KMS-11 (cell line): Measurements from ENCODE around the gene RARB.

Experiments
- H2AFZ ChIP-seq: fragments of 200-600 bp; sonication (generic); 2 replicates; pipeline ENCODE4 v1.6.1; 2016; ENCODE audit warnings: antibody characterized with exemption, mixed run types, low read depth
- H3K27ac ChIP-seq: fragments of 200-600 bp; sonication (generic); 2 replicates; pipeline ENCODE4 v1.6.1; 2016; ENCODE audit warnings: mild to moderate bottlenecking, mixed run types
- H3K27me3 ChIP-seq: fragments of 200-600 bp; sonication (generic); 2 replicates; pipeline ENCODE4 v1.6.1; 2017; ENCODE audit warnings: mild to moderate bottlenecking, low read depth, mixed run types, moderate library complexity; ENCODE audit not compliant: insufficient read depth
- H3K36me3 ChIP-seq: fragments of 200-600 bp; sonication (generic); 2 replicates; pipeline ENCODE4 v1.6.1; 2017; ENCODE audit warnings: mild to moderate bottlenecking, mixed run types; ENCODE audit not compliant: insufficient read depth
- H3K4me1 ChIP-seq: fragments of 200-600 bp; sonication (generic); 2 replicates; pipeline ENCODE4 v1.6.1; 2016; ENCODE audit warnings: mild to moderate bottlenecking, low read depth, mixed run types; ENCODE audit not compliant: poor library complexity, severe bottlenecking
- H3K4me2 ChIP-seq: fragments of 200-600 bp; sonication (generic); 2 replicates; pipeline ENCODE4 v1.7.0; 2016; ENCODE audit warnings: mild to moderate bottlenecking, mixed run types
- H3K4me3 ChIP-seq: fragments of 200-600 bp; sonication (generic); IDR thresholded peaks from 2 replicates; pipeline ENCODE4 v1.6.1; 2017; ENCODE audit warnings: low read depth, low read length, mixed read lengths; ENCODE audit not compliant: insufficient read depth
- H3K79me2 ChIP-seq: fragments of 200-600 bp; sonication (generic); 2 replicates; pipeline ENCODE4 v1.6.1; 2016; ENCODE audit warnings: low read depth, mixed run types; ENCODE audit not compliant: insufficient read depth
- H3K9ac ChIP-seq: fragments of 200-600 bp; sonication (generic); 2 replicates; pipeline ENCODE4 v1.6.1; 2016; ENCODE audit warnings: mild to moderate bottlenecking, mixed run types
- H4K20me1 ChIP-seq: fragments of 200-600 bp; sonication (generic); 2 replicates; pipeline ENCODE4 v1.6.1; 2016; ENCODE audit warnings: mild to moderate bottlenecking, mixed run types; ENCODE audit not compliant: insufficient read depth
- CTCF ChIP-seq: fragments of 200-600 bp; sonication (generic); conservative IDR thresholded peaks from 2 replicates; pipeline ENCODE4 v1.6.1; 2017; ENCODE audit warnings: low read depth, mild to moderate bottlenecking, antibody characterized with exemption, low read length, moderate library complexity, mixed read lengths

RARB gene

DNA sequence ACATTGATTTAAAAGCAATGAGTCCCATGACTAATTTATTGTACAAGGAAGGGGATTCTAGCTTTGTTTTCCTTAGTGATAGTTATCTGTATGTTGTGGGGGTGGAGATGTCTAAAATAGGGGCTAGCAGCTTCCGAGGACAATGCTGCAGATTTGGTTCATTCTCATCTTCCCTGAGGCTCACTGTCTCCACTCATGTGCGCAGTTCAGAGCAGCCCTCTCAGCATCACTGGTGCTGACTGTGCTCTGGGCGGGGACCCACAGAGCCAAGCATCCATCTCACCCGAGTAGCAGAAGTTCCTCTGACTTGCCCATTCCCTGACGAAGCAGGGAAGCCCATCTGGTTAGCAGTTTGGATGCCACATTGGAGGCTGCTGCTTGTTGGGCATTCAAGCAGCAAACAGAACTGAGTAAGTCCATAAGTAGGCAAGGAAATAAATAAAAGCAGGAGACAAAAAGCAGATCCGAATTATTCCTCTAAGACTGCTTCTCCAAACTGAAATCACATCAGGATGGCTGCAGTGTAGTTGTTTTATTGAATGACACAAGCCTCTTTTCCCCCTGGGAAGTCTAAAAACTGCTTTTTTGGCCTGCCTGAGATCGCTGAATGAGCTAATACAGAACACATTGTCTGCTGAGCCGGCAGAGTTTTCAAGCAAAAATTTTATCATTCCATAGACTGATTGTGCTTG, 27.5 kb downstream of the RARB start:
- no peak for TF ChIP-seq CTCF
- Histone ChIP-seq H2AFZ (no peak overlapping the region), H3K4me2 (no peak overlapping the region), H3K36me3 (no peaks in the 10 kb centered on the region), H4K20me1 (no peaks in the 10 kb centered on the region), H3K27ac (no peak overlapping the region), H3K9ac (no peak overlapping the region), H3K4me1 (peaks cover 26% of the 10 kb centered on the region), H3K27me3 (no peaks in the 10 kb centered on the region), H3K79me2 (no peaks in the 10 kb centered on the region), H3K4me3 (no peak overlapping the region)

DNA sequence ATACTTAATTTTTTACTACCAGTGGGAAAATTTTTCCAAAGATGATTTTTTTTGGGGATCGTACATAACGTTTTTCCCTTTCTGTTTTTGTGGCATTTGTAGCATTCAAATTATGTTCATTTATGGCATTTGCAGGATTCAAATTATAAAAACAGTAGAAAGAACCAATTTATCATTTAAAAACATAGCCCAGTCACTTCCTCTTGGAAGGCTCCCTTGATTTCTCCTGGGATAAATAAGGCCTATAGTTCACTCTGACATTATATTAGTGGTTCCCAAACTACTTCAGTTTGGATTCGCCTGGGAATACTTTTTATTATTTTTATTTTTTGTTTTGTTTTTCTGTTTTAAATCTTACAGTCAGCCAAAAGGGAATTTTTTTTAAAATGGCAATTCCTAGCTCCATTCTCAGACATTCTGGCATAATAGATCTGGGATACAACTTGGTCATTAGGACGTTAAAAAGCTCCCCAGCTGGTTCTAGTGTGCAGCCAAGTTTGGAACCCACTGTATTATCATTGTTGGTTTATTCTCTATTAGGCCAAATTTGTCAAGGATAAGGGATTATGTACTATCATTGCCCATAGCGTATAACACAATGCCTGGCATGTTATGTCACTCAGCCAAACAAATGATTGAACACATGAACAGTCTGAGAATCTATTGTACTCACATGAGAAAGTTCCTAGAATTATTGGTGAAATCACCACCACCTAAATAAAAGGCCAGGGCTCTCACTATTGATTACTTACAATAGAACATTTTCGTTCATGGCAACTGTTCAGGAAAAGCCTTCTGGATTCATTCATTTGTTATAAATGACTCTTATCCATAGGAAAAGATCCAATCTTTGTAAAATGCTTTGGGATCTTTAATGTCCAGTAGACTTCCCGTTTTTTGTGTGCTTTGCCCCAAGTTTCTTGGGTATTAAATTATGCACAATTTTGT, 28.9 kb downstream of the RARB start:
- Histone ChIP-seq H3K36me3 (no peaks in the 10 kb centered on the region), H4K20me1 (no peaks in the 10 kb centered on the region), H3K27ac (no peak overlapping the region), H3K4me2 (no peak overlapping the region), H3K27me3 (no peaks in the 10 kb centered on the region), H3K4me3 (no peak overlapping the region), H3K9ac (no peak overlapping the region), H2AFZ (no peak overlapping the region), H3K4me1 (peaks cover 40% of the 10 kb centered on the region), H3K79me2 (no peaks in the 10 kb centered on the region)
- TF ChIP-seq CTCF = no peak

DNA sequence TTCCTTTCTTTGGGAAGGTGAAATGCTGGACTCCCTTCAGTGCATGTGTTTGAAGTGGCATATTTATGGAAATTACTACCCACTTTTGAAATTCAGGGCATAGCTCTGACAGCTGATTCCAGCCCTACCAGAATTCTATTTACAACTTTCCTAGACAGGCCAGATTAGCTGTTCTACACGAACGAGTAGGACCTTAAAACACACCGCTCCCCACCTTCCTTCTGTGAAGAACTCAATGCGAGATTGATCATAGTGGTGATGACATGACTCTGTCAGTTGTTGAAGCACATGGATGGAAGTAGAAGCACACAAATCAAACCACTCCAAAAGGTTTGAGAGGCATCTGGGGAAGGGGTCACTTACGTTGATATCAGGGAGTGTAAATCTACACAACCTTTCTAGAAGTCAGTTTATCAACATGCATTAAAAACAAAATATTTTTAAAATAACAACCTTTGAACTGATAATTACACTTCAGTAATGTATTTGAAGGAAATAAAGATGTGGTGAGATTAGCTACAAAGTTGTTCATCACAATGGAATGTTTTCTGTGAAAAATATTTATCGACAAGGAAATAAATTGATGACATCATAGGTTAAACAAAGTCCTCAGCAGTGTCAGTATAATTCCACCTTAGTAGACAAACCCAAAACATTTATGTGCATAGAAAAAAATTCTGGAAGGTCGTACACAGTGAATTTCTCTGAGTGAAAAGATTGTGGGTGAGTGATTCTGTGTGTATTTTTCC, 29.8 kb downstream of the RARB start:
- H3K79me2 ChIP-seq = no peaks in the 10 kb centered on the region
- H3K4me3 ChIP-seq = no peak overlapping the region
- no peak overlapping the region for H3K4me2 ChIP-seq
- H3K36me3 ChIP-seq = no peaks in the 10 kb centered on the region
- no peaks in the 10 kb centered on the region for H4K20me1 ChIP-seq
- H3K27me3 ChIP-seq = no peaks in the 10 kb centered on the region
- no peak overlapping the region for H3K9ac ChIP-seq
- no peak overlapping the region for H2AFZ ChIP-seq
- no peak overlapping the region for H3K27ac ChIP-seq
- no peak for TF ChIP-seq CTCF
- H3K4me1 ChIP-seq = peaks cover 48% of the 10 kb centered on the region

DNA sequence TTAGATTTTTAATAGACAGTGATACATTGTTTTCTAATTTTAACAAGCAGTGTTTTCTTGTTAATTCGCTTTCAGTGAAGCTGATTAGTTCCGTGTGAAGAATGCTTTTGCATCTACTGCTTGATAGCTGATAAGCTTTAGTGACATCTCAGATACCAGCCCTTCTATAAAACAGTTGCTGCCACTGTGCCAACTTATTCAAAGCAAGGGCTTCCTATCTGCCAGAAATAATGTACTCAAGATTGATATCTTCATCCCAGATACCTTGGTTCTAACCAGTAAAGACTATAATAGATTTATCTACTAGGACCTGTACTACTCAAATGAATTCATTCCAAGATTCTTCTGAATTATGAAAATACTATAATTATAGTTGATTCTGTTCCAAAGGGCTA, 30.4 kb downstream of the RARB start:
- Histone ChIP-seq H4K20me1 (no peaks in the 10 kb centered on the region), H3K4me3 (no peak overlapping the region), H3K27ac (no peak overlapping the region), H3K4me2 (no peak overlapping the region), H3K36me3 (no peaks in the 10 kb centered on the region), H3K4me1 (peaks cover 48% of the 10 kb centered on the region), H2AFZ (no peak overlapping the region), H3K79me2 (no peaks in the 10 kb centered on the region), H3K27me3 (no peaks in the 10 kb centered on the region), H3K9ac (no peak overlapping the region)
- no peak for TF ChIP-seq CTCF
